ENCODE results near the gene CNTF.

The CNTF gene

GRCh38 chr11:58621586-58622262 is 741 bp upstream of the CNTF start:
- DNase-seq (ENCODE audit: low spot score), result no peak
- Histone ChIP-seq H3K27ac (no peak overlapping the region), H3K4me3 (no peak overlapping the region)
- no peak for TF ChIP-seq CTCF (IDR thresholded peaks at IDR 0.05)

DNA sequence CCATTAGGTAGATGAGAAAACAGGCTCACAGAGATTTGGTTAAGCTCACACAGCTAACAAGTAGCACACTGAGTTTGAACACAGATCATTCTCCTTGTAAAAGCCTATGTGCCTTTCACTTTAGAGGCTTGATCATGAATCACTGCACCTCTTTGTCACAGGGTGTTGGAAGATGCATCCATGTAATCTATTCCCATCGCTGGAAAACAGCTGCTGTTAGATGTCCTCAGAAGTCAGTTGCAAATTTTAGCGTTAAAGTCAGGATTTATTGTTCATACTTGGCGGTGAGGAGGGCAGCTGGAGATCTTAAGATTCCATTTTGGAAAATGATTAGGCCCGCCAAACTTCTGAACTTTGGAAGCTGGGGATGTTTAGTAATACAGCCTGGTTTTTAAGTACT is 2.6 kb downstream of the CNTF start:
- TF ChIP-seq CTCF (IDR thresholded peaks at IDR 0.05), result no peak
- no peak overlapping the region for H3K27ac ChIP-seq
- H3K4me3 ChIP-seq, result no peak overlapping the region
- DNase-seq (ENCODE audit: low spot score), result no peak

- no peak for TF ChIP-seq CTCF (IDR thresholded peaks at IDR 0.05)
- H3K27ac ChIP-seq, result no peak overlapping the region
- no peak overlapping the region for H3K4me3 ChIP-seq
- no peak for DNase-seq (ENCODE audit: low spot score)
Observed at GRCh38 chr11:58625826-58626460, 3.5 kb downstream of the CNTF start.

DNA sequence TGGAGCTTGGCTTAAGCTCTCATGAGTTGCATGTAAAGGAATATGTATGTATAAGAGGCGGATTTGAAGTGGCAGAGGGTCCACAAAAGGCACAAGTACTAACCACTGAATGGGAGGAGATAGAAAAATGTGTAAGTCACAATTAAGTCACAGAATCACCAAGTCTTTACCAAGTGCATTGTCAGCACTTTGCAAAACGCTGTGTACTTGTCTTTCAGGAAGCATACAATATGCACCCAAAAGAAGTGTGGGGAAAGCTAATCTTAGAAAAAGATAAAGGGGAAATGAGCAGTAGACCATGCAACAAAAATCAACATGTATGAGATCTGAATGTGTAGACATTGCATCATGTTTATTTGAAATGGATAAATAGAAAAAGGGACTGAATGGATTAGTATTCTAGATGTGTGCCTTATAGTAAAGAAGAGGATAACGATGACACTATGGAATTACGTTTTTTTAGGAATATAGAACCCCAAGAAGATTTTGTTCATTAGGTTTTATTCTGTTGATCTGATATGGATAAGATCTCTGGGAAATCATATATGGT is 4.5 kb downstream of the CNTF start:
- no peak for DNase-seq (ENCODE audit: low spot score)
- Histone ChIP-seq H3K4me3 (no peak overlapping the region), H3K27ac (no peak overlapping the region)
- no peak for TF ChIP-seq CTCF (IDR thresholded peaks at IDR 0.05)

- Histone ChIP-seq H3K4me3 (no peak overlapping the region), H3K27ac (no peak overlapping the region)
- TF ChIP-seq CTCF (IDR thresholded peaks at IDR 0.05), result no peak
- DNase-seq (ENCODE audit: low spot score), result no peak
Observed at GRCh38 chr11:58628446-58628845, 6.0 kb downstream of the CNTF start.

GRCh38 chr11:58629857-58630256 is 7.4 kb downstream of the CNTF start:
- H3K27ac ChIP-seq, result no peak overlapping the region
- TF ChIP-seq CTCF (IDR thresholded peaks at IDR 0.05), result no peak
- no peak for DNase-seq (ENCODE audit: low spot score)
- H3K4me3 ChIP-seq, result no peak overlapping the region

DNA sequence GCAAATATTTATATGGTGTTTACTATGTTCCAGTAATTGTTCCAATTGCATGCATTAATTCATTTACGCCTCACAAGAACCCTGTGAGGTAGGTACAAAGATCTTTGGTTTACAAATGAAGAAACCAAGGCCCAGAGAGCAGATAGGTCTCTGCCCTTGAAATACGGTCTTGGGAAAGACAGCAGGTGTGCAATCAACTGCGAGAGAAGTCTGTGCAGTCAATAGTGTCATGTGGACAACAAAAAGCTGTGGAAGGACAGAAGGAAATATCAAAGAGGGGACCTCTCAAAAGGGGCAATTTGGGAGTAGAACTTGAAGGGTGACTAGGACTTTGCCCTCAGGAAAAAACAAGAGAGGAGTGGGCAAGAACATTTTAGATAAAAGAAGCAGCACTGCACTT is 8.9 kb downstream of the CNTF start:
- DNase-seq (ENCODE audit: low spot score), result no peak
- Histone ChIP-seq H3K27ac (no peak overlapping the region), H3K4me3 (no peak overlapping the region)
- no peak for TF ChIP-seq CTCF (IDR thresholded peaks at IDR 0.05)
